HG03439 (cell line): Measurements from ENCODE around the gene SCD.

Experiments
- ATAC-seq: cut with Tn5 transposase; IDR thresholded peaks from one replicate; pipeline ENCODE4 v1.9.1; 2021; ENCODE audit warnings: mild to moderate bottlenecking, moderate library complexity; ENCODE audit not compliant: unreplicated experiment

Gene SCD

DNA sequence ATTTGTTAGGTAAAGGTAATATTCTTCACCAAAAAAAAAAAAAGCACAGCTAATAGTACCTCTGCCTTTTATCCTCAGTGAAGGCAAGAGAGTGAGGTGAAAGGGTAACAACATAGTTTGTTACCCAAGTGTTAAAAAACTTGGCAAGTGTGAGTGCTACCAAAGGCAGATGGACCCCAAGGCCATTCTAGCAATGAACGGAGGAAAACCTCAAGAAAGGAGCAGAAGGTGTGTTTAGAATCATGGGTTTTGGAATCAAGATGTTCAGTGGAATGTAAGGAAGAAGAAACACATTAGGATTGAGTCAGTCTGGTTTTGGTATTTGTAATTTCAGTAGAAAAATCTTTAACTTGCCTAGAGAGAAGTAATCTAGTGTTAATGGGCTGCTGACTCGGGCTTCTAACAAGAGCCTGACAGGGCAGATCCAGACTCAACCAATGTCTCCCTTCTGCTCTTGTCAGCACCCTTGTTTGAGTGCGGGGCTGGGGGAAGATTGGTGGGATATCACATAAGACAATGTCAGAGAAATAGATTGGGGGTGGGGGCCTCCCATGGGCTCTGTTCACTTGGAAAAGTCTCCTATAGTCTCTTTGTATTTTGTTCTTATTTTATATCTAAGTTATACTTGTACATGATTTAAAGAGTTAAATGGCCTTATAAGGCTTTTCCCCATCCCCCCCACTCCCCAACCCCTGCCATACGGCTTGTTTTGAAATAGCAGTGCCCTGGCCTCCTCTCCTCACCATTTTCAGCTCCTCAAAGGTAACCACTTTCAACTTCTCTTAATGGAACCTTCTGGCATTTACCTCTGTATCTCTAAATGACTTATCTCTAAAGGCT lies 44.4 kb downstream of the SCD start:
- no peak for ATAC-seq

DNA sequence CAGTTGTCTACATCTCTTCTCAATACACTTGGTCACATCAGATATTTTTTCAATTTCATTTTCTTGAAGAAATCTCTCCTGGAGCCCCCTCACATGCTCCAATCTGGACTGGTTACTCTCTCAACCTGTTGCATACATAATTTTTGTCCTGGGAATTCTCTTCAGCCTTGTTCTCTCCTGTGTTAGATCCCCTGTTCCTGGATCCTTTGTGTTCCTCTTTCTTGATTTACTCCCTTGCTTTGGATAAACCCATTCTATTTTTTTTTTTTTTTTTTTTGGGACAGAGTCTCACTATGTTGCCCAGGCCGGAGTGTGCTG lies 45.6 kb downstream of the SCD start:
- no peak for ATAC-seq

DNA sequence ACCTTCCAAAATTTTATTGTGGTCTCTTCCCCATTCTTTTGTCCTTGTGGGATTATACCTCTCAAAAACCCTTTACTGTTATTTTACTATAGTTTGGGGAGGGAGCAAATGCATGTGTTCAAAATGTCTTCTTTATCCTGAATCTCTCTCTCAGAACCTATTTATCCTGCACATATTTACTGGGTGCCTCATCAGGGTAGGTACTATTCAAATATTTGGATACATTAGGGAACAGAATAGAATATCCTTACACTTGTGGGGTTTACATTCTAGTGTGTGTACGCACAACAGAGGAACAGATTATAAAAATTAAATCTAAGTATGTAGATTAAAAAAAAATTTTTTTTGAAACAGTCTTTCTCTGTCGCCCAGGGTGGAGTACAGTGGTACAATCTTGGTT lies 48.6 kb downstream of the SCD start:
- ATAC-seq = no peak

DNA sequence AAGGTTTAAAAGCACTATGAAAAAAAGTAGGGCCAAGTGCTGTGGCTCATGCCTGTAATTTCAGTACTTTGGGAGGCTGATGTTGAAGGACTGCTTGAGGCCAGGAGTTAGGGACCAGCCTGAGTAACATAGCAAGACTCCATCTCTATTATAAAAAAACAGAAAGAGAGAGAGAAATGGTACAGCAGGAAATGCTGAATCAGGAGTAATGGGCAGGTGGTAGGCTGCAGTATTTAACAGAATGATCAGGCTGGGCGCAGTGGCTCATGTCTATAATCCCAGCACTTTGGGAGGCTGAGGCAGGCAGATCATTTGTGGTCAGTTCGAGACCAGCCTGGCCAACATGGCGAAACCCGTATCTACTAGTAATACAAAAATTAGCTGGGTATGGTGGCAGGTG lies 49.6 kb downstream of the SCD start:
- no peak for ATAC-seq

DNA sequence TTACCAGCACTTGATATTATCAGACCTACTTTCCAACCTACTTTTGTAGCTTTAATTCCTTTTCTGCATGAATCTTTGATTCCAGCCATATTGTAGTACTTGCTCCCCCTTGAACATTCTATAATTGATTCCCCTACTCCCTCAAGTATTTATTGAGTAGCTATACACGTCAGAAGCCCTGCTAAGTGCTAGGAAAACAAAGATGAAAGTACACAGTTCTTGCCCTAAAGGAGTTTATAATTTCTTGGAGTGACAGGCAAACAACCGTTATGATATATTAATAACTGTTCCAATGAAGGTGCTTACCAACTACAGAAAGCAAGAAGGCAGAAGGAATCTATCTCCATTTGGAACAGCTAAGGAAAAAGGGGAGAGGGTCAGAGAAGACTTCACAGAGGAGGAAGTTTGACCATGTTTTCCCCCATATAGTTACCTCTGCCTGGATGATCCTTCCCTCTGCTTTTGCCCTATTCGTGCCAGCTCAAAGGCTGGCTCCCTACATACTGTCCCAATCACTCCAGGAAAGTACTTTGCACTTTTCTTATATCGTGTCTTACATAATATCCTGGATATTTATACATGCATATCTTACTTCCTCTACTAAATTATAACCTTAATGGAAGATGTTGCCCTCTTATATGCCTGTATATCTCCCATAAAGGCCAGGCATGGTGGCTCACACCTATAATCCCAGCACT lies 54.7 kb downstream of the SCD start:
- ATAC-seq = no peak

DNA sequence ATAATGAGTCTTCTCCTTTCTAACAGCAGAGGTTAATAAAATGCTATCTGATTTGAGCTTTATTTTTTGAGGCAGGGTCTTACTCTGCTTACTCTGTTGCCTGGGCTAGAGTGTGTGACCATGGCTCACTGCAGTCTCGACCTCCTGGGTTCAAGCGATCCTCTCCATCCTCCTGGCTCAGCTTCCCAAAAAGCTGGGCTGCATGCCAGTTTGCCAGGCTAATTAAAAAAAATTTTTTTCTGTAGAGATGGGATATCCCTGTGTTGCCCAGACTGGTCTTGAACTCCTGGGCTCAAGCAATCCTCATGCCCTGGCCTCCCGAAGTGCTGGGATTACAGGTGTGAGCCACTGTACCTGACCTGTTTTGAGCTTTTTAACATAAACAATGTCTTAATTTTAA lies 56.7 kb downstream of the SCD start:
- no peak for ATAC-seq

DNA sequence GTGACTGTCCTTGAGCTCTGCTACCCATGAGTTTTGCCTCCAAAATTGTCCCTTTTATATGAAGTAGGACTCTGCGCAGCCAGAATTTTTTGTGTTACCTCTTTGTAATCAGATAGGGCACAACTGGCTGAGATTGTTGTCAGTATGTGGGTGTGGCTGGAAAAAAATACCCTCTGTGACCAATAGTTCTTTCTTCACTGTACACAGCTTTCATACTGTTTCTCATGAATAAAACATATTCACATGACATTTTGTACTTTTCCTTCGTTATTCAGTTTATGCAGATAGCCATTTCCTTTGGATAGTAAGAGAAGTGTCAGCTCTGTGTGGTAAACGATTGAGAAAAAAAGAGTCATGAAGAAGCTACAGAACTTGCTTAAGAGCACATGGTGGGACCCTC lies 66.1 kb downstream of the SCD start:
- no peak for ATAC-seq
